ENCODE data around the gene PCBP3.

PCBP3 gene

GRCh38 chr21:45920824-45921600 is 277.5 kb downstream of the PCBP3 start:
- no peak for DNase-seq

- DNase-seq, result no peak
Observed at GRCh38 chr21:45921917-45922316, 278.4 kb downstream of the PCBP3 start.

GRCh38 chr21:45922648-45923047 is 279.1 kb downstream of the PCBP3 start:
- DNase-seq, result no peak

- no peak for DNase-seq
Observed at GRCh38 chr21:45923146-45923545, 279.6 kb downstream of the PCBP3 start.

- no peak for DNase-seq
Observed at GRCh38 chr21:45926281-45926680, 282.8 kb downstream of the PCBP3 start.

GRCh38 chr21:45927032-45927431 is 283.5 kb downstream of the PCBP3 start:
- DNase-seq, result no peak

- DNase-seq, result no peak
Observed at GRCh38 chr21:45927851-45928850, 284.6 kb downstream of the PCBP3 start.

- no peak for DNase-seq
Observed at GRCh38 chr21:45929449-45929848, 285.9 kb downstream of the PCBP3 start.

- DNase-seq, result no peak
Observed at GRCh38 chr21:45930231-45930760, 286.8 kb downstream of the PCBP3 start.

GRCh38 chr21:45930792-45931191 is 287.3 kb downstream of the PCBP3 start:
- DNase-seq, result no peak

- DNase-seq, result no peak
Observed at GRCh38 chr21:45931397-45931969, 288.0 kb downstream of the PCBP3 start.

- no peak for DNase-seq
Observed at GRCh38 chr21:45932922-45933502, 289.5 kb downstream of the PCBP3 start.

- DNase-seq, result no peak
Observed at GRCh38 chr21:45934085-45934484, 290.6 kb downstream of the PCBP3 start.

GRCh38 chr21:45934554-45934953 is 291.0 kb downstream of the PCBP3 start:
- DNase-seq, result no peak

- DNase-seq, result no peak
Observed at GRCh38 chr21:45935628-45936027, 292.1 kb downstream of the PCBP3 start.

- DNase-seq, result no peak
Observed at GRCh38 chr21:45937721-45938452, 294.4 kb downstream of the PCBP3 start.

GRCh38 chr21:45938453-45938755 is 294.9 kb downstream of the PCBP3 start:
- no peak for DNase-seq

- no peak for DNase-seq
Observed at GRCh38 chr21:45938811-45939520, 295.4 kb downstream of the PCBP3 start.

- no peak for DNase-seq
Observed at GRCh38 chr21:45939521-45940045, 296.1 kb downstream of the PCBP3 start.

- no peak for DNase-seq
Observed at GRCh38 chr21:45940091-45940490, 296.6 kb downstream of the PCBP3 start.

GRCh38 chr21:45940621-45941337 is 297.3 kb downstream of the PCBP3 start:
- no peak for DNase-seq
